Osteocyte (in vitro differentiated cells): ENCODE results near the gene CCDC187. TPM values are rescaled to one million over a fixed set of nuclear protein-coding genes. Genes with fewer than 3 reads are reported as not detected.
"Not testable (repeated sequence)": the region's sequence is repeated elsewhere in the genome, so short reads cannot be mapped to it uniquely, and the experiment has no call there.

Experiments
- DNase-seq: peaks from one replicate; pipeline ENCODE4 v3.0.0; 2021; ENCODE audit warnings: mixed read lengths; ENCODE audit not compliant: unreplicated experiment; ENCODE audit errors: extremely low spot score
- H3K27ac Mint-ChIP-seq: one replicate; pipeline ENCODE4 v1.8.0; 2021; ENCODE audit warnings: mild to moderate bottlenecking, mixed read lengths; ENCODE audit not compliant: unreplicated experiment
- H3K27me3 Mint-ChIP-seq: one replicate; pipeline ENCODE4 v1.8.0; 2021; ENCODE audit warnings: mixed read lengths; ENCODE audit not compliant: unreplicated experiment
- H3K36me3 Mint-ChIP-seq: one replicate; pipeline ENCODE4 v1.8.0; 2021; ENCODE audit warnings: mixed read lengths; ENCODE audit not compliant: unreplicated experiment
- H3K4me1 Mint-ChIP-seq: one replicate; pipeline ENCODE4 v1.8.0; 2021; ENCODE audit warnings: mixed read lengths; ENCODE audit not compliant: unreplicated experiment
- H3K4me3 Mint-ChIP-seq: one replicate; pipeline ENCODE4 v1.8.0; 2021; ENCODE audit warnings: mild to moderate bottlenecking, moderate library complexity, mixed read lengths; ENCODE audit not compliant: unreplicated experiment
- H3K9me3 Mint-ChIP-seq: one replicate; pipeline ENCODE4 v1.8.0; 2021; ENCODE audit warnings: mixed read lengths; ENCODE audit not compliant: unreplicated experiment
- total RNA-seq: library from RNA; stranded (reverse); gene quantifications from 2 replicates; pipeline ENCODE4 v1.2.1, GENCODE V29; 2021
- TF ChIP-seq, protein P1 (sequence below): fragments of 200-600 bp; sonication (generic); IDR thresholded peaks from 2 replicates; pipeline ENCODE4 v1.5.0; 2021; ENCODE audit warnings: antibody characterized with exemption, mild to moderate bottlenecking, moderate library complexity

The CCDC187 gene
- total RNA-seq, 1 donor from 2014 or later: not detected

DNA sequence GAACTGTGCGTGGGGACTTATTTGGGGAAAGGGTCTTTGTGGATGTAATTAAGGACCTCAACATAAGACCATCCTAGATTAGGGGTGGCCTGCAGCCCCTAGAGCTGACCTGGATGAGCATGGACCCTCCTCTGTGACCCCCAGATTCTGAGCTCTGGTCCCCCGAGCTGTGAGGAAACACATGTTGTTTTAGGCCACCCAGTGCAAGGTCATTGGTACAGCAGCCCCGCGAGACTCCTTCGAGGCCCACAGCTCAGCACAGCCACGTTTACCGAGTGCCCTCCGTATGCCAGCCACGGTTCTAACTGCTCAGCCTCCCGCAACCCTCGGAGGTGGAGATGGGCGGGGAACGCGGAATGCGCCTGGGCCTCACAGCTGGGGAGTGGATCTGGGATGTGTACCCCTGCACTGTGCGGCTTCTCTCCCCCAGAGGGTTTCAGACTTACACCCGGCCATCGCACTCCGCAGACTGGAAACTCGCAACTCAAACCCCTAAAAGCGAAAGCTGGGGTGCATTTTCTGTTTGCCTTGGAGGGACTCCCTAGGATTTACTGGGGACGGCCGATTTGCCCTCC, 18.9 kb upstream of the CCDC187 start:
- no peak for DNase-seq
- Mint-ChIP-seq H3K4me1 (peaks cover 27% of the 10 kb centered on the region), H3K9me3 (no peaks in the 10 kb centered on the region), H3K27ac (no peak overlapping the region), H3K27me3 (peaks cover 20% of the 10 kb centered on the region), H3K36me3 (no peaks in the 10 kb centered on the region), H3K4me3 (no peak overlapping the region)
- TF ChIP-seq, protein P1, sequence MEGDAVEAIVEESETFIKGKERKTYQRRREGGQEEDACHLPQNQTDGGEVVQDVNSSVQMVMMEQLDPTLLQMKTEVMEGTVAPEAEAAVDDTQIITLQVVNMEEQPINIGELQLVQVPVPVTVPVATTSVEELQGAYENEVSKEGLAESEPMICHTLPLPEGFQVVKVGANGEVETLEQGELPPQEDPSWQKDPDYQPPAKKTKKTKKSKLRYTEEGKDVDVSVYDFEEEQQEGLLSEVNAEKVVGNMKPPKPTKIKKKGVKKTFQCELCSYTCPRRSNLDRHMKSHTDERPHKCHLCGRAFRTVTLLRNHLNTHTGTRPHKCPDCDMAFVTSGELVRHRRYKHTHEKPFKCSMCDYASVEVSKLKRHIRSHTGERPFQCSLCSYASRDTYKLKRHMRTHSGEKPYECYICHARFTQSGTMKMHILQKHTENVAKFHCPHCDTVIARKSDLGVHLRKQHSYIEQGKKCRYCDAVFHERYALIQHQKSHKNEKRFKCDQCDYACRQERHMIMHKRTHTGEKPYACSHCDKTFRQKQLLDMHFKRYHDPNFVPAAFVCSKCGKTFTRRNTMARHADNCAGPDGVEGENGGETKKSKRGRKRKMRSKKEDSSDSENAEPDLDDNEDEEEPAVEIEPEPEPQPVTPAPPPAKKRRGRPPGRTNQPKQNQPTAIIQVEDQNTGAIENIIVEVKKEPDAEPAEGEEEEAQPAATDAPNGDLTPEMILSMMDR: no peak

DNA sequence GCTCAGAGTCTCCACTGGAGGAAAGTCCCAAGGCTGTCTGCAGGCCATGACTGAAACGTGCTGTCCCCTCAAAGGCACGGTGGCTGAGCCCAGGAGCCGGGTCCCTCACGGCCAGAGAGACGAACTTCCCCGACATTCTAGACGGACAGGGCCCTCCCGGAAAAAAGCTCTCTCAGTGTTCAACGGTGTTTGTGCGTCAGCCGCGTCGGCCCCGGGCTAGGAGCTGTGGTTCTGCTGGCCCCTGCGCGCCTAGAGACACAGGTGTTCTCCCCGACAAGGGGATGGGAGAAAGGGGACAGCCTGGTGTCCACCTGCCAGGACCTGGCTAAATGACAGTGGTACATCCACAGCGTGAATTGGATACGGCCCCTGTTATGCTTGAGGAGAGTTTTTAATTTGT, 17.7 kb upstream of the CCDC187 start:
- Mint-ChIP-seq H3K27ac (no peak overlapping the region), H3K4me1 (peaks cover 23% of the 10 kb centered on the region), H3K4me3 (no peak overlapping the region), H3K9me3 (no peaks in the 10 kb centered on the region), H3K27me3 (peaks cover 20% of the 10 kb centered on the region), H3K36me3 (no peaks in the 10 kb centered on the region)
- TF ChIP-seq, protein P1: no peak
- no peak for DNase-seq

DNA sequence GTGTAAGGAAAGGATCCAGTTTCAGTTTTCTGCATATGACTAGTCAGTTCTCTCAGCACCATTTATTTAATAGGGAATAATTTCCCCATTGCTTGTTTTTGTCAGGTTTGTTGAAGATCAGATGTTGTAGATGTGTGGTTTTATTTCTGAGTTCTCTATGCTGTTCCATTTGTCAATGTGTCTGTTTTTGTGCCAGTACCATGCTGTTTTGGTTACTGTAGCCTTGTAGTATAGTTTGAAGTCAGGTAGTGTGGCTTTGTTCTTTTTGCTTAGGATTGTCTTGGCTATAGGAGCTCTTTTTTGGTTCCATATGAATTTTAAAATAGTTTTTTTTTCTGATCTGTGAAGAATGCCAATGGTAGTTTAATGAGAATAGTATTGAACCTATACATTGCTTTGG, 17.1 kb upstream of the CCDC187 start:
- peaks cover 17% of the 10 kb centered on the region for H3K4me1 Mint-ChIP-seq
- H3K4me3 Mint-ChIP-seq, H3K36me3 Mint-ChIP-seq, DNase-seq, H3K27ac Mint-ChIP-seq, H3K9me3 Mint-ChIP-seq: not testable (repeated sequence)
- H3K27me3 Mint-ChIP-seq: peaks cover 20% of the 10 kb centered on the region

DNA sequence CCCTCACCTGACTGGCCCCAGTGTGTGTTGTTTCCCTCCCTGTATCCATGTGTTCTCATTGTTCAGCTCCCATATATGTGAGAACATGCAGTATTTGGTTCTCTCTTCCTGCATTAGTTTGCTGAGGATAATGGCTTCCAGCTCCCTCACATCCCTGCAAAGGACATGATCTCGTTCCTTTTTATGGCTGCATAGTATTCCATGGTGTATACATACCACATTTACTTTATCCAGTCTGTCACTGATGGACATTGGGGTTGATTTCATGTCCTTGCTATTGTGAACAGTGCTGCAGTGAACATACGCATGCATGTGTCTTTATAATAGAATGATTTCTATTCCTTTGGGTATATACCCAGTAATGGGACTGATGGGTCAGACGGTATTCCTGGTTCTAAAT, 16.1 kb upstream of the CCDC187 start:
- H3K4me3 Mint-ChIP-seq, H3K9me3 Mint-ChIP-seq, H3K4me1 Mint-ChIP-seq, DNase-seq, H3K36me3 Mint-ChIP-seq, H3K27ac Mint-ChIP-seq: not testable (repeated sequence)
- peaks cover 20% of the 10 kb centered on the region for H3K27me3 Mint-ChIP-seq

DNA sequence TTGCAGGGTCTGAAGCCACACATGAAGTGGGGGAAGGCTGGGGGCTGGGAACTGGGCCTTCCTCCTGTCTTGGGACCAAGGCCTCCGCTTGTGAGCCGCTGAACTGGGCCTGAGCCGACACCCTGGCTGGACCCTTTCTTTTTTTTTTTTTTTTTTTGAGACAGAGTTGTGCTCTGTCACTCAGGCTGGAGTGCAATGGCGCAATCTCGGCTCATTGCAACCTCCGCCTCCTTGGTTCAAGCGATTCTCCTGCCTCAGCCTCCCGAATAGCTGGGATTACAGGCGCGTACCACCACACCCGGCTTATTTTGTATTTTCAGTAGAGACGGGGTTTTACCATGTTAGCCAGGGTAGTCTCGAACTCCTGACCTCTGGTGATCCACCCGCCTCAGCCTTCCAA, 15.3 kb upstream of the CCDC187 start:
- DNase-seq, H3K4me1 Mint-ChIP-seq, H3K27ac Mint-ChIP-seq, H3K4me3 Mint-ChIP-seq, H3K36me3 Mint-ChIP-seq: not testable (repeated sequence)
- Mint-ChIP-seq H3K27me3 (peaks cover 20% of the 10 kb centered on the region), H3K9me3 (peaks cover 11% of the 10 kb centered on the region)

DNA sequence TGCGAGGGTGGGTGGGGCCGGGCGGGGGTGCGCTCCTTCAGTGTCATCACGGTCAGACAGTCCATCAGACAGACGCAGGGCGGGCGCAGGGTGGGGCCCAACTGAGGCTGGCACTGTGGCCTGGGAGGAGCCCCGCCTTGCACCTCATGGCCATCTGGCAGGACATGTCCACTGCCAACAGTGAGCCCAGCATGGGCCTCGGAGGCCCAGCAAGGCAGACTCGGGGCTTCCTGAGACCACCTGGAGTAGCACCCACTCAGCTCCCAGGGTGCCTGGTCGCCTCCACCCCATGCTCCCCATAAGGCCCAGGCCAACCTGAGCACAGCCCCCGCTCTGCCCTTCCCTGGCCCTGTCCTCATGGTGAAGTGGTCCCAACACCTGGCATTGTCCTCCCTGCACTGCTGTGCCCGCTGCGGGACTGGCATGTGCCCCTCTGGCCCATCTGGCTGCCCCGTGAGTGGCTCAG, 14.9 kb upstream of the CCDC187 start:
- Mint-ChIP-seq H3K27me3 (peaks cover 19% of the 10 kb centered on the region), H3K4me3 (no peak overlapping the region), H3K27ac (no peak overlapping the region), H3K36me3 (peaks cover 2% of the 10 kb centered on the region), H3K4me1 (peaks cover 4% of the 10 kb centered on the region), H3K9me3 (peaks cover 11% of the 10 kb centered on the region)
- DNase-seq: no peak
- TF ChIP-seq, protein P1: no peak
